Superior temporal gyrus (tissue), 1 donor: Measurements from ENCODE around the gene OLR1.
A peak's percentile ranks its signal among the peaks of the same experiment; 100 is the strongest.
"Not testable (repeated sequence)": the region's sequence is repeated elsewhere in the genome, so short reads cannot be mapped to it uniquely, and the experiment has no call there.

Experiments
- DNase-seq: peaks from one replicate; pipeline ENCODE4 v3.0.0-alpha.2; 2016; ENCODE audit errors: extremely low spot score

Gene OLR1

GRCh38 chr12:10171973-10172728 lies at the start of gene OLR1:
OLR1 (minus strand) TSS chr12:10172132; CDS start chr12:10172077, 55 bp downstream.
- DNase-seq: no peak

GRCh38 chr12:10220398-10221077 lies 48.6 kb upstream of the OLR1 start:
- DNase-seq: peak; percentile 81

GRCh38 chr12:10218021-10218420 lies 46.1 kb upstream of the OLR1 start:
- DNase-seq: no peak

GRCh38 chr12:10215946-10216345 lies 44.0 kb upstream of the OLR1 start:
- DNase-seq: not testable (repeated sequence)

GRCh38 chr12:10215436-10215835 lies 43.5 kb upstream of the OLR1 start:
- no peak for DNase-seq

- DNase-seq: no peak
These were observed 42.9 kb upstream of the OLR1 start for GRCh38 chr12:10214895-10215267.

GRCh38 chr12:10214136-10214894 lies 42.4 kb upstream of the OLR1 start:
- DNase-seq: peak; percentile 68

GRCh38 chr12:10213168-10214135 lies 41.5 kb upstream of the OLR1 start:
- peak; percentile 78 for DNase-seq

- peak; percentile 87 for DNase-seq
These were observed 40.8 kb upstream of the OLR1 start, which contains the start of gene GABARAPL1 for GRCh38 chr12:10212739-10213131. GABARAPL1 (plus strand) TSS chr12:10212877; CDS start chr12:10213130, 253 bp downstream.

- DNase-seq: peak; percentile 96
These were observed 40.2 kb upstream of the OLR1 start for GRCh38 chr12:10211940-10212738.

- DNase-seq: peak; percentile 8
These were observed 39.4 kb upstream of the OLR1 start for GRCh38 chr12:10211101-10211939.

- DNase-seq: no peak
These were observed 38.3 kb upstream of the OLR1 start for GRCh38 chr12:10210225-10210624.

- no peak for DNase-seq
These were observed 35.2 kb upstream of the OLR1 start for GRCh38 chr12:10207136-10207535.

- DNase-seq: no peak
These were observed 33.4 kb upstream of the OLR1 start for GRCh38 chr12:10205220-10205807.

GRCh38 chr12:10204495-10204894 lies 32.6 kb upstream of the OLR1 start:
- DNase-seq: not testable (repeated sequence)

- no peak for DNase-seq
These were observed 25.9 kb upstream of the OLR1 start for GRCh38 chr12:10197879-10198278.

- no peak for DNase-seq
These were observed 24.3 kb upstream of the OLR1 start for GRCh38 chr12:10196210-10196609.

GRCh38 chr12:10194160-10194670 lies 22.3 kb upstream of the OLR1 start:
- DNase-seq: no peak

- no peak for DNase-seq
These were observed 19.9 kb upstream of the OLR1 start for GRCh38 chr12:10191865-10192264.
